ENCODE results near the gene GOLGA6B. TPM values are rescaled to one million over a fixed set of nuclear protein-coding genes. Genes with fewer than 3 reads are reported as not detected.

GOLGA6B gene, protein sequence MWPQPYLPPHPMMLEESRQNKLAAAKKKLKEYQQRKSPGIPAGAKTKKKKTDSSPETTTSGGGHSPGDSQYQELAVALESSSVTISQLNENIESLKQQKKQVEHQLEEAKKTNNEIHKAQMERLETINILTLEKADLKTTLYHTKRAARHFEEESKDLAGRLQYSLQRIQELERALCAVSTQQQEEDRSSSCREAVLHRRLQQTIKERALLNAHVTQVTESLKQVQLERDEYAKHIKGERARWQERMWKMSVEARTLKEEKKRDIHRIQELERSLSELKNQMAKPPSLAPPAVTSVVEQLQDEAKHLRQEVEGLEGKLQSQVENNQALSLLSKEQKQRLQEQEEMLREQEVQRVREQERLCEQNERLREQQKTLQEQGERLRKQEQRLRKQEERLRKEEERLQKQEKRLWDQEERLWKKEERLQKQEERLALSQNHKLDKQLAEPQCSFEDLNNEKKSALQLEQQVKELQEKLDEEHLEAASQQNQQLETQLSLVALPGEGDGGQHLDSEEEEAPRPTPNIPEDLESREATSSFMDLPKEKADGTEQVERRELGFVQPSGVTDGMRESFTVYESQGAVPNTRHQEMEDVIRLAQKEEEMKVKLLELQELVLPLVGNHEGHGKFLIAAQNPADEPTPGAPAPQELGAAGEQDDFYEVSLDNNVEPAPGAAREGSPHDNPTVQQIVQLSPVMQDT
- not detected for total RNA-seq

GRCh38 chr15:72654397-72654796 is at the start of gene GOLGA6B:
GOLGA6B (plus strand) TSS chr15:72654697; CDS start chr15:72654738, 41 bp downstream.

GRCh38 chr15:72685925-72686794 is 31.7 kb downstream of the GOLGA6B start, which contains the start of the genes BBS4 and HIGD2B:
BBS4 (plus strand) TSS chr15:72686207; CDS start chr15:72686228, 21 bp downstream.
HIGD2B (minus strand) TSS chr15:72686182; CDS start chr15:72676374, 9,808 bp downstream.

Other genes with a start within 250 kb of the GOLGA6B start
- gene ARIH1, start 180.4 kb upstream of the GOLGA6B start, total RNA-seq = 80.1 TPM
- gene HIGD2B, start 31.5 kb downstream of the GOLGA6B start, total RNA-seq = not detected
- 94.8 TPM for gene BBS4, start 31.5 kb downstream of the GOLGA6B start, total RNA-seq
- 62.0 TPM for gene ADPGK, start 129.1 kb downstream of the GOLGA6B start, total RNA-seq

Data from camera-type eye (tissue), 1 donor.